Neural cell (in vitro differentiated cells): ENCODE measurements around the gene TNF. TPM values are rescaled to one million over a fixed set of nuclear protein-coding genes. Genes with fewer than 3 reads are reported as not detected.

Experiments
- polyA plus RNA-seq: library from polyadenylated mRNA; depleted of rRNA; stranded (reverse); fragments of >200 nt; gene quantifications from 2 replicates; pipeline ENCODE4 v1.2.3, GENCODE V29; 2014
- small RNA-seq, 3 experiments: library from RNA; depleted of rRNA; stranded (forward); fragments of <200 nt; gene quantifications; one replicate each; pipeline ENCODE3, GENCODE V24; 2012

Gene TNF
- polyA plus RNA-seq, 1 donor from 2014 or later, result not detected

Small RNAs within 50 kb of the gene (small RNA-seq; reads per million reads assigned to genes)
- gene SNORA38 (216 to 884 (median 224) reads per million in 3 experiments), gene SNORD117 (646 to 1,037 (median 928) reads per million in 3 experiments), gene SNORD84 (0 reads per million in 3 experiments), gene UQCRHP1 (0 reads per million in 3 experiments)

Other genes starting within 250 kb of the TNF start
- 9.4 and 9.8 TPM in 2 replicates for gene HLA-B, start 218.4 kb upstream of the TNF start, polyA plus RNA-seq
- 0.32 and 0.87 TPM in 2 replicates for gene MICA, start 172.0 kb upstream of the TNF start, polyA plus RNA-seq
- gene MICB, start 77.4 kb upstream of the TNF start, polyA plus RNA-seq, result 0.14 TPM in 1 of 2 replicates, not detected in the other
- gene MCCD1, start 46.6 kb upstream of the TNF start, polyA plus RNA-seq, result not detected in 2 replicates
- 313 and 371 TPM in 2 replicates for gene DDX39B, start 33.6 kb upstream of the TNF start, polyA plus RNA-seq
- gene ATP6V1G2, start 29.0 kb upstream of the TNF start, polyA plus RNA-seq, result 56.7 and 76.7 TPM in 2 replicates
- gene NFKBIL1, start 28.0 kb upstream of the TNF start, polyA plus RNA-seq, result 88.7 and 92.8 TPM in 2 replicates
- 0.56 TPM in 1 of 2 replicates, not detected in the other for gene LTA, start 3.3 kb upstream of the TNF start, polyA plus RNA-seq
- not detected in 2 replicates for gene LTB, start 6.9 kb downstream of the TNF start, polyA plus RNA-seq
- not detected in 2 replicates for gene LST1, start 10.7 kb downstream of the TNF start, polyA plus RNA-seq
- not detected in 2 replicates for gene NCR3, start 17.4 kb downstream of the TNF start, polyA plus RNA-seq
- not detected in 2 replicates for gene AIF1, start 39.7 kb downstream of the TNF start, polyA plus RNA-seq
- gene PRRC2A, start 45.1 kb downstream of the TNF start, polyA plus RNA-seq, result 39.9 and 51.0 TPM in 2 replicates
- gene BAG6, start 77.1 kb downstream of the TNF start, polyA plus RNA-seq, result 203 and 204 TPM in 2 replicates
- 1.3 and 4.4 TPM in 2 replicates for gene APOM, start 80.3 kb downstream of the TNF start, polyA plus RNA-seq
- 17.2 and 24.3 TPM in 2 replicates for gene C6orf47, start 85.2 kb downstream of the TNF start, polyA plus RNA-seq
- gene GPANK1, start 89.4 kb downstream of the TNF start, polyA plus RNA-seq, result 18.4 and 21.9 TPM in 2 replicates
- 130 and 135 TPM in 2 replicates for gene CSNK2B, start 90.5 kb downstream of the TNF start, polyA plus RNA-seq
- gene LY6G5B, start 94.4 kb downstream of the TNF start, polyA plus RNA-seq, result 4.0 and 7.7 TPM in 2 replicates
- 13.4 and 26.6 TPM in 2 replicates for gene LY6G5C, start 105.5 kb downstream of the TNF start, polyA plus RNA-seq
- 130 and 154 TPM in 2 replicates for gene ABHD16A, start 127.8 kb downstream of the TNF start, polyA plus RNA-seq
- not detected in 2 replicates for gene LY6G6F, start 131.3 kb downstream of the TNF start, polyA plus RNA-seq
- gene LY6G6D, start 139.8 kb downstream of the TNF start, polyA plus RNA-seq, result not detected in 2 replicates
- 0.78 and 0.88 TPM in 2 replicates for gene LY6G6C, start 146.2 kb downstream of the TNF start, polyA plus RNA-seq
- gene MPIG6B, start 147.8 kb downstream of the TNF start, polyA plus RNA-seq, result not detected in 2 replicates
- 386 and 410 TPM in 2 replicates for gene DDAH2, start 153.7 kb downstream of the TNF start, polyA plus RNA-seq
- gene CLIC1, start 161.0 kb downstream of the TNF start, polyA plus RNA-seq, result 5.5 and 5.7 TPM in 2 replicates
- 5.1 and 7.8 TPM in 2 replicates for gene MSH5, start 164.4 kb downstream of the TNF start, polyA plus RNA-seq
- 1.3 TPM in 1 of 2 replicates, not detected in the other for gene SAPCD1, start 187.1 kb downstream of the TNF start, polyA plus RNA-seq
- 5.3 and 5.7 TPM in 2 replicates for gene VWA7, start 201.8 kb downstream of the TNF start, polyA plus RNA-seq
- 40.9 and 49.4 TPM in 2 replicates for gene VARS1, start 220.2 kb downstream of the TNF start, polyA plus RNA-seq
- 68.5 and 87.6 TPM in 2 replicates for gene LSM2, start 231.4 kb downstream of the TNF start, polyA plus RNA-seq
- gene HSPA1L, start 239.7 kb downstream of the TNF start, polyA plus RNA-seq, result 1.6 and 2.6 TPM in 2 replicates
- 50.9 and 54.5 TPM in 2 replicates for gene HSPA1A, start 240.0 kb downstream of the TNF start, polyA plus RNA-seq